NCI-H446 treated with DMSO at 0.1 percent for 48 hours (cell line): ENCODE measurements around the gene GFPT2.
"Not testable (repeated sequence)": the region's sequence is repeated elsewhere in the genome, so short reads cannot be mapped to it uniquely, and the experiment has no call there.

Source experiments
- DNase-seq: peaks from one replicate; lab custom pipeline; 2025; lab: John Stamatoyannopoulos, UW

Gene GFPT2

DNA sequence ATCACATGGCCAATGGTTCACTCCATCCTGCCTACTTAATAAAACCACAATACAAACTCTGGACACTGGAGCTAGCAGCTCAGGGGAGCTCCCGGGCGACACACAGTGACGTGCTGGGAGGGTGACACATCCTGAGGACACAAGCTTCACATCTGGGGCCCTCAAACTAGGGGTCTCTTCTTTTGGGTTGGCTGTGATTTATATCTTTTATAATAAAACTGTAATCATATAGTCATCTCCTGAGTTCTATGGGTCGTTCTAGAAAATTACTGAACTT is 49.2 kb downstream of the GFPT2 start:
- no peak for DNase-seq

GRCh38 chr5:180303226-180304015 is 49.7 kb downstream of the GFPT2 start:
- DNase-seq = no peak

- no peak for DNase-seq
Measured at GRCh38 chr5:180302256-180302655, 50.9 kb downstream of the GFPT2 start.

- no peak for DNase-seq
Measured at GRCh38 chr5:180301253-180301652, 51.9 kb downstream of the GFPT2 start.

- no peak for DNase-seq
Measured at GRCh38 chr5:180299526-180299925, 53.6 kb downstream of the GFPT2 start.

- DNase-seq = not testable (repeated sequence)
Measured at GRCh38 chr5:180299014-180299413, 54.1 kb downstream of the GFPT2 start.

DNA sequence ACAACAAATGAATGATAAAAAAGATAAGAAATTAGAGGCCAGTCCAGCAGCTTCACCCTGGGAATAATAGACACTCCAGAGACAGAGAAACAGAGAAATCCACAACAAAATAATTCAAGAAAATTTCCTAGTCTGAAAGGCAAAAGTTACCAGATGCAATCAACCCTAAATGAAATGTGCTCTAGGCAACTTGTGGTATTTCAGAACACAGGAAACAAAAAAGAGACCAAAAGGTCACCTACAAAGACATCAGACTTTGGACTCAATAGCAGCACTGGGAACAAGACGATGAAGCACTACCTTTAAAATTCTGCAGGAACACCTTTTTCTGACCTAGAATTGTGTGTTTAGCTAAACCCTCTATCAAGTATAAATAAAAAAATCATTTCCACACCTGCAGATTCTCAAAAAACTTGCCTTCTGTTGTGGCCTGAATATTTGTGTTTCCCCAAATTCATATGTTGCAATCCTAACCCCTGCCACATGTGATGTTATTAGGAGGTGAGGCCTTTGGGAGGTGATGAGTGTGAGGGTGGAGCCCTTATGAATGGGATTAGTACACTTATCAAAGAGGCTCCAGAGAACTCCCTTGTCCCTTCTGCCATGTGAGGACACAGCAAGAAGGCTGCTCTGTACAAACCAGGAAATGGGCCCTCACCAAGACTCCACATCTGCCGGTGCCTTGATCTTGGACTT is 55.4 kb downstream of the GFPT2 start:
- DNase-seq = no peak

DNA sequence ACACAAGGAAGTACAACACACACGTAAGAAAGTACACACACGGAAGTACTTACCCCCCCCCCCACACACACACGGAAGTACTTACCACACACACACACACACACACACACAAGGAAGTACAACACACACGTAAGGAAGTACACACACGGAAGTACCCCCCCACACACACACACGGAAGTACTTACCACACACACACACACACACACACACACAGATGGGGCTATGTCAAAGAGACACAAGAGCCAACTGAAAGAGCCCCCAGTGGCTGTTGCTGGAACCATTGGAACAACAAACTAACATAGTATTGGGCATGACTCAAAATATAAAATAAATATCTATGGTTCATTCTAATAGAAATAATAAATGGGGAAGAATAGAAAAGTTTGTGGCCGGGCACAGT is 56.4 kb downstream of the GFPT2 start:
- DNase-seq = no peak

DNA sequence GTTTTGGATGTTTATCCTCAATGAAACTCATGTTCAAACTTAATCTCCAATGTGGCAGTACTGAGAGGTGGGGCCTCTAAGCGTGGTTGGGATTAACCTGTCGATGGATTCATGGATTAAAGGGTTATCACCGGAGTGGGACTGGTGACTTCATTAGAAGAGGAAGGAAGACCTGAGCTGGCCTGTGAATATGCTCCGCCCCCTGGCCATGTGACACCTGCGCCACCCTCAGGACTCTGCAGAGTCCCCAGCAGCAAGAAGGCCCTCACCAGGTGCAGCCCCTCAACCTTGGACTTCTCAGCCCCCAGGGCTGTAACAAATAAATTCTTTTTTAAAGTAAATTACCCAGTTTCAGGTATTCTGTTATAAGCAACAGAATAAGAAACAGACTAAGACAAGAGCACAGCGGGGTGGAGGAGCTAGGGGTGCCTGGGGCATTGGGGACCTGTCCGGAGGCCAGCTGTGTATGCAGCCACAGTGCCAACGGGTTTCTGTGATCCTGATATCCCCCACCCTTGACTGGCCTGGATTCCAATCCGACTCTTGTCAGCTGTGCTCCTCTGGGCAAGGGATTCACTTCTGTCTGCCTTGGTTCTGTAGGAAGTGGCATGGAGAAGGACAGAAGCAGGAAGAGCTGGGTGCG is 58.1 kb downstream of the GFPT2 start:
- DNase-seq = no peak

DNA sequence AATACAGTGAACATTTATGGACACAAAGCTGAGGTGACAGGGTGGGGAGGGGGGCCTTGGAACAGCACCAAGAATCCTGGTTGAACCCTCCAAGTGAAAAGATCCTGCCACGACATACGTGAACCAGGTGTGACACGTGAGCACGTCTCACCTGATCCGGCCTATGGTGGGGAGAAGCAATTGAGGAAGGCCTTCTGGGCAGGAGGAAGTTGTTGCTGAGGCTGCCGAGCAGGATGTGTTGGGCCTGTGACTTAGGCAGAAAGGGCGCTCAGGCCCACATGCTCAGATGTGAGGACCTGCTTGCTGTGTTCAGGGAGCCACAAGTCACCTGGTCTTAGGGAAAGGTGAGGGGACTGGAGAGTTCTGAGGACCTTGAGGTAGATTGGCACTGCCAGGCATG is 58.7 kb downstream of the GFPT2 start:
- no peak for DNase-seq

DNA sequence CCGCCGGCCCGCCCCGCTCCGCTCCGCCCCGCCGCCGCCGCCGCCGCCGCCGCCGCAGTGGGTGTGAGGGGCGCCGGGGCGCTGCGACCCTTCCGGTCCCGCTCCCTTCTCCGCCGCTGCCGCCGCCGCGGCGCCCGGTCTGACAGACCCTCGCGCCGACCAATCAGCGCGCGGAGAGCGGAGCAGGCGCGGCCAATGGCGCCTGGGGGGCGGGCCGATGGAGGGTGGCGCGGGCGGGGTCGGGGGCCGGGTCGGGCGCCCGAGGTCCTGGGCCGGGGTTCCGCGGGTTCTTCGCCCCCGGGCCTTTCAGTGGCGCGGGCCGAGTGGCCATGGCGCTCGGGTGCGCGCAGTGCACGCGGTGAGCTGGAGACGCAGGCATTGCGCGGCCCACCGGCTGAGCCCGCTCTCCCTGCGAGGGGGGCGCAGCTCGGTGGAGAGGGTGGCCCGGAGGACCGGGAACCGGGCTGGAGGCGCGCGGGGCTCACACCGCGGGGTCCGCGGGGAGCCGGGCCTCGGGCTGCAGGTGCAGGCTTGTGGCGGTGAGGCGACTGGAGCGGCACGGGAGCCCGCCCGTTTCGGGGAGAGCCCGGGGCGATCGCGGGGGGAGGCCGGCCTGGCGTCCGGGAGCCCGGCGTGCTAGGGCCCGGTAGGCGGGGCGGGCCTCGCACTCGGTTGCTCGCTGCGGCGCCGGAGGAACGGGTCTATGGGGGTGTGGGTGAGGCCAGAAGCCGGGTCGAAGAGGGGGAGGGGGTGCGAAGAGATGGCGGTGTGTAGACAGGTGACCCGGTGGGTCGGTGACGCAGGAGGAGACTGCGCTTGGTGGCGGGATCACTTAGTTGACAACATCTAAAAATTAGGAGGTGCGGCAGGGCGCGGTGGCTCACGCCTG is 60.9 kb downstream of the GFPT2 start, which contains the start of gene MAPK9:
Gene MAPK9 (minus strand): TSS at position 141 of the 889 bp plus-strand sequence. CDS start 11,522 bp downstream, outside the sequence.
- peak; percentile 53 for DNase-seq

DNA sequence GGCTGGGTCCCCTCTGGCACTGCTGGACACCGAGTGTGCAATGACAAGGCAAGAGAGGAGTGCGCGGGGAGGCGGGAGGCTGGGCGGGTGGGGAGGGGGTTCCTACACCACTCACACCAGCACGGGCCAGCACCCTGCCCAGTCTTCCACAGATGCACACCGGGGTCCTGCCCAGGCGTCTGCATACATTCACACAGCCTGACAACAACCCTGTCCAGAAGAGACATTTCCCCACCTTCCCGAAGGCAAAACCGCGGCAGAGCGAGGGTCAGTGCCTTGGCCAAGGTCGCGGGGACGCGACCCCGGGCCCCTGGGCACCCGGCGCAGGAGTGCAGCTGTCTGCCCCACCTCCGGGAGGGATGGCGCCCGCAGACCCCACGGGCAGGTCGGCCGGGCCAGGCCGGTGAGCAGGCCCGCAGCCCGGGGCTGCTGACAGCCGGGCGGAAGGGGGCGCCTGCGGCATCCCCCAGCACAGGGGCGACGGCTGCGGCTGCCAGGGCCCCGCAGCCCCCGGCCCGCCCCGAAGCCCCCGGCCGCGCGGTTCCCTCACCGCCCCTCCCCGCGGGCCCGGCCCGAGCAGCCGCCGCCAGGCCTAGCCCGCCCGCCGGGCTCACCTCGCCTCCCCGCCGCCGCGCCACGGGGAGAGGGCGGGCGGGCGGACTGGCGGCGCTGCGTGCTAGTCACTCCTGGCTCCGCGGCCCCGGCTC is 61.7 kb downstream of the GFPT2 start:
- DNase-seq = no peak

DNA sequence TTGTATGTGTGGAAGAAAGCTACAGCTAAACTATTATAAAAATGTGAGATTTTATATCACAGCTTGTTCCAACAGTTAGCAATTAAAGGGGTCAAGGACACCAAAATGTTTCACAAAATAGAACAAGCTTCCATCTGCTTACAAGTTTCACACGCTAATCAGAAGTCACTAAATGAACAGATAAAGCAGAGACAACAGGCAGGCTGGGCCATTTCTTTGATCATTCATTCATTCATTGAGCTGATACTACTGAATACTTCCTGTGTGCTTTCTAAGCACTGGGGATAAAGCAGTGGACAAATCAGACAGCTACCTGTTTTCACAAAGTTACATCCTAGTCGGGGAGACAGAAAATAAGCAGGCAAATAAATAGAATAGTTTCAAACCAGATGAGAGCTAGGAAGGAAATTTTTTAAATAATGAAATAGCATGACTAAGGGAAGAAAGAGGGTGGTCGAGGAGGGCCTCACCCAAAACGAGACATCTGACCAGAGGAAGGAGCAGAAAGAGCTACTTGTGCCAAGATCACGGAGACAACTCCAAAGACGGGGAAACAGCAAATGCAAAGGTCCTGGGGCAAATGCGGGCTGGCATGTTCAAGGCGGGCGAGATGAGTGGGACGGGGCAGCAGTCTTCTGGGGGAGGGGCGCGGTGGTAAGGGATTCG is 62.4 kb downstream of the GFPT2 start:
- DNase-seq = no peak

- no peak for DNase-seq
Measured at GRCh38 chr5:180289966-180290365, 63.2 kb downstream of the GFPT2 start.

DNA sequence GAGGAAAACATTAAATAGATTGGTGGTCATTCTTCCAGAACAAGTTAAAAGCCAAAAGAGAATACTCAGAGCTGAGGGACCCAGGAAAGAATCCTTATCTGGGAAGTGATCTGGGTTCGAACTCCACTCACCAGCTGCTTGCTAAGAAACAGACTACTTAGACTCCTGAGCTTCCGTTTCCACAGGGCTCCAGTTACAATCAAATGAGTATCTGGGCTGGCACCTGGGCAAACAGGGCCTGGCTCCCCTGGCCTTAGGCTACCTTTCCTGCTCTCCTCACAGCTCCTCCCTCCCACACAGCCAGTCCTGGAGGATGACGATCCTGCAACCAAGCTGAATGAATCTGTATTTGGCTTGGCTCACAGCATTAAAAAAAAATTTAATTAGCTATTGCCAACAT is 63.7 kb downstream of the GFPT2 start:
- no peak for DNase-seq

DNA sequence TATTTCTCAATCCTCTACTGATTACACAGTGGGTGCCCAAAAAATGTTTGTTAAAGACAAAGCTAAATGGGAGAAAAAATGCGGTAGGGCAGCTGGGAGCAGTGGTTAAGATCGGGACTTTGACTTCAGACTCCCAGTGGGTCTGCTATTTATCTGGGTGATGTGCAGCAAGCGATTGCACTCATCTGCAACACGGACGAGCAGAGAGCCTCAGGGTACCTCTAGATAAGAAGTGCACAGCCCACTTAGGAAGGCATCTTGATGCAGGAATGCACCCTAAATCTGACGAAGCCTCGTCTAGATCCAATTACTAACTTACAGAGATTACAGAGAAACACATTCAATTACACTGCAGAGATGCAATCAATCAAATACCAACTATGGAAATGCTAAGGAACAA is 65.3 kb downstream of the GFPT2 start:
- no peak for DNase-seq

GRCh38 chr5:180287404-180287803 is 65.7 kb downstream of the GFPT2 start:
- DNase-seq = no peak

DNA sequence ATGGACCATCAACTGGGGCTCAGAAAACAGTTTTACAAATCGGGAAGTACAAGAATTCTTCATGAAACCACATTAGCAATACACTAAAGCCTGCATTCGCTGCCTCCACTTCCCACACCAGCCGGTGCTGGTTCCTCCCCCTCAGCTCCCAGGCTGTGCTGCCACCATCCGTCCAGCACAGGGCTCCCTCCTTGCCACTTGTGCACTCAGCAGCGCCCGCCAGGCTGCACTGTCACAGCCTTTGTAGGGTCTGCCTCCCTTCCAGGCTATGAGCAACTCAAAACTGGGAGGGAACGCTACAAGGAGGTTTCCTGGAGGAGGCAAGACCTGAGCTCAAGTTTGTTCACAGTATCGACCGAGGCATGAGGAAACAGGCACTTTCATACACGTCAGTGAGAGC is 69.0 kb downstream of the GFPT2 start:
- DNase-seq = no peak

- DNase-seq = no peak
Measured at GRCh38 chr5:180283026-180283615, 70.0 kb downstream of the GFPT2 start.

DNA sequence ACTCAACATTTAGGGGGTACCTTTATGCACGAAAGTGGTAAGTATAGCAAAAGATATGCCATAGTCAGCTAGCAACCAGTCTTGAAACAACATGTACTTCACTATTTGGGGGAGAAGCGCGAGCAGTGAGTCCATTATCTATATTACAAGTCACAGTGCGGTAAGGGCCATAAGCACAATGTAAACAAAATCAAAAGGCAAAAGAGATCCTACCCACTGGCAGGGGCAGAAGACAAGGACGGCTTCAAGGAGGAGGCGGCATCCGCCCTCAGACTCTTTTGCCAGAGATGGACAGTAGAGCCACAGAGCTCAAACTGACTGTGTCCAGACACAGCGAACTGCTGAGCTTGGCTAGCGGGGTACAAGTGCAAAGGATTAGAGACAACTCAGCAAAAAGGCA is 70.9 kb downstream of the GFPT2 start:
- no peak for DNase-seq

DNA sequence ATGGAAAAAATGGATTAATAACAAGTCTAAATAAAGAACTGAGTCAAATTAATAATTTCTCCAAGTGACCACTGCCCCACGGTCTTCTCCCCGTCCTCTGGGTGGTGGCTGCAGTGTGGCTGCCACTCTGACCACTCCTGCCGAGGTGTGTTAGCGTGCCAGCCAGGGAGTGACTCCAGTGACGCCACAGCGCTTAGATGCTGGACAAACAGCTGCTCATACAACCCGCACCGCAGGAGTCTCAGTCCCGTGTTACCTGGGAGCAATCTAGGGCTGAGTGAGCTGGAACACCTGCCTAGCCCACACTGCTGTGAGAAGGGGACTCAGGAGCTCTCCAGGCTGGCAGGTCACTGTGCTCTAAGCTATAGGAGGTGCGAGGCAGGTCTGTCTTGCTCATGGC is 71.4 kb downstream of the GFPT2 start:
- no peak for DNase-seq
